Measurements from ENCODE around the gene ADGRL3.

Gene ADGRL3

GRCh38 chr4:61772126-61772525 is 572.0 kb downstream of the ADGRL3 start:
- H3K4me3 ChIP-seq (ENCODE audit: control insufficient read depth, low read depth, low read length), result no peak overlapping the region
- no peak for TF ChIP-seq CTCF (IDR thresholded peaks at IDR 0.05; ENCODE audit: control insufficient read depth, insufficient read depth, low read depth, low read length, missing control alignments)
- no peak for DNase-seq (ENCODE audit: low read depth)

GRCh38 chr4:61773655-61774245 is 573.6 kb downstream of the ADGRL3 start:
- H3K4me3 ChIP-seq (ENCODE audit: control insufficient read depth, low read depth, low read length), result no peak overlapping the region
- no peak for TF ChIP-seq CTCF (IDR thresholded peaks at IDR 0.05; ENCODE audit: control insufficient read depth, insufficient read depth, low read depth, low read length, missing control alignments)
- no peak for DNase-seq (ENCODE audit: low read depth)

GRCh38 chr4:61782133-61782532 is 582.0 kb downstream of the ADGRL3 start:
- DNase-seq (ENCODE audit: low read depth), result no peak
- TF ChIP-seq CTCF (IDR thresholded peaks at IDR 0.05; ENCODE audit: control insufficient read depth, insufficient read depth, low read depth, low read length, missing control alignments), result no peak
- no peak overlapping the region for H3K4me3 ChIP-seq (ENCODE audit: control insufficient read depth, low read depth, low read length)

GRCh38 chr4:61783050-61783449 is 582.9 kb downstream of the ADGRL3 start:
- H3K4me3 ChIP-seq (ENCODE audit: control insufficient read depth, low read depth, low read length), result no peak overlapping the region
- DNase-seq (ENCODE audit: low read depth), result no peak
- no peak for TF ChIP-seq CTCF (IDR thresholded peaks at IDR 0.05; ENCODE audit: control insufficient read depth, insufficient read depth, low read depth, low read length, missing control alignments)

GRCh38 chr4:61785761-61786160 is 585.6 kb downstream of the ADGRL3 start:
- DNase-seq (ENCODE audit: low read depth), result no peak
- no peak overlapping the region for H3K4me3 ChIP-seq (ENCODE audit: control insufficient read depth, low read depth, low read length)
- TF ChIP-seq CTCF (IDR thresholded peaks at IDR 0.05; ENCODE audit: control insufficient read depth, insufficient read depth, low read depth, low read length, missing control alignments), result no peak

- H3K4me3 ChIP-seq (ENCODE audit: control insufficient read depth, low read depth, low read length), result no peak overlapping the region
- no peak for DNase-seq (ENCODE audit: low read depth)
- no peak for TF ChIP-seq CTCF (IDR thresholded peaks at IDR 0.05; ENCODE audit: control insufficient read depth, insufficient read depth, low read depth, low read length, missing control alignments)
These were observed 586.1 kb downstream of the ADGRL3 start for GRCh38 chr4:61786211-61786610.

GRCh38 chr4:61795998-61796397 is 595.9 kb downstream of the ADGRL3 start:
- no peak for DNase-seq (ENCODE audit: low read depth)
- H3K4me3 ChIP-seq (ENCODE audit: control insufficient read depth, low read depth, low read length), result no peak overlapping the region
- TF ChIP-seq CTCF (IDR thresholded peaks at IDR 0.05; ENCODE audit: control insufficient read depth, insufficient read depth, low read depth, low read length, missing control alignments), result no peak
